HG03159 (cell line): ENCODE results near the gene CMBL.
"Not testable (repeated sequence)": the region's sequence is repeated elsewhere in the genome, so short reads cannot be mapped to it uniquely, and the experiment has no call there.

ENCODE experiments used
- ATAC-seq: cut with Tn5 transposase; IDR thresholded peaks from one replicate; pipeline ENCODE4 v1.9.1; 2021; ENCODE audit warnings: mild to moderate bottlenecking, moderate library complexity; ENCODE audit not compliant: unreplicated experiment

CMBL gene

DNA sequence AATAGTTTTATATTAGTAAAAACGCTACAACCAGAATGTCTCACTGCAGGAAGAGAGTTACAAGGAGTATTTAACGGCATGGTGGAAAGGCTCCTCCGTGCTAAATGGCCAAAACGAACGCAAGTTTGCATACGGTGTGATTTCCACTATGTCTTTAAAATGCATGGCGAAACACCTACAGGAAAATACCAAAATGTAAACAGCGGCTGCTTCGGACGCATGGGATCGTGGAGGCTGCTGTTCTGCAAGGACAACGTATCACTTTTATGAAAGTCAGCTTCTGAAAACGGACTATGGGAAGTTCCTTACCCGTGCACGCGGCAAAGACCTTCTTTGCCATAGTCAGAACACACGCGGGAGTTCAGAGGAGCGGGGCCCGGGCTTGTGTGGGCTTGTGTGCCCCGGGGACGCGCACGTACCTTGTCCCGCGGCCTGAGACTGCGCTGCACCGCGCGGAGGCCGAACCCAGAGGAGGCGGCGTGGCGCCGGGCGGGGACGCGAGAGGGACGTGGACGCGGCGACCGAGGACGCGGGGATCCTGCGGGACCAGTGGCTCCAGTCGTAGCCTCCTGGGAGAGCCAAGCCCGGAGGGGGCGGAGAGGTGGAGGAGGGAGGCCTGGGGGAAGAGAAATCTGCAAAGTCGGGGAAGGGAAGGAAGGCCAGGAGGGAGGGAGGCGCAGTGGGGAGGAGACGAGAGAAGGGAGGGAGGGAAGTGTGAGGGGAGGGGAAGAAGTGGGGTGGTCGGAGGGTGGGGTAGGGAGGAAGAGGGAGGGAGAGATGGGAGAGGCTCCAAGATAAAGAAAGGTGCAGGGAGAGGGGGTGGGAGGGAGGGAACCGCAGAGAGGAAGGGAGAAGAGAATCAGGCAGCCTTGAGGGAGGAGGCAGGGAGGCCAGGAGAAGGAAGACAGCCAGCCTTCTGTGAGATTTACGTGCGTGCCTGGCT lies at the start of gene CMBL:
TSS of gene CMBL (minus strand) at position 697 of the 943 bp plus-strand sequence. CDS start 17,140 bp downstream, outside the sequence.
- peak; percentile 77 for ATAC-seq

DNA sequence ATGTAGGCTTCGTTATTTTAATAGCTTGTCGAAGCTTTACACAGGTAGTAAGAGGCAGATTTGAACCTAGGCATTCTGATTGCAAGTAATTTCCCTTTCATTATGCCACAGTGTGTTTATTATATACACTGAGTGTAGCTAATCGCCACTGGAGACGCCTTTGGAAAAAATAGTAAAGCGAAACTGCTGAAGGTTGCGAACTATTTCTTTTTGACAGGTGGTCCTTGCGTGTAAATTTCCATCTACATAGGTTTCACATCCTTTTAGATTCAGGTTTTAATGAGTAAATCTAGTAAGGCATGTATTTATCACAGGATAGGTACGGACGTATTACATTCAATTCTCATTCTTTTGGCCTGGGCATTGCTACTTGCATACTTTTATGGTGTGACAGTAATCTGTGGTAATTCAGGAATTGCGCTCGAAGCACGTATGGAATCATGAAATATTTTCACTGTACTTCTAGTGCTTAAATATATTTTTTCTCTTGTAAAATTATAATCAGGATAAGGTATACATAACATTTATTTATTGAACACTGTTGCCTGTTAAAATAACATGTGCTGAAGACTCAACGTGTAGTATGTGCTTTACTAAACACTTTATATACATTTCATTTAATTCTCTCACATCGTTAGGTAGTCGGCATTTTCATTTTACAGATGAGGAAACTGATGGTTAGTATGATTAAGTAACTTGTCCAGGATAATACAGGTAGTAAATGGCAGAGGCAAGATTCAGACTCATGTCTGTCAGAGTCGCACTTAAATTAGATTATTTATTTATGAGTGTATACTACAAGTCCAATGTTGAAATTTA lies 47.6 kb upstream of the CMBL start:
- ATAC-seq = peak; percentile 27

DNA sequence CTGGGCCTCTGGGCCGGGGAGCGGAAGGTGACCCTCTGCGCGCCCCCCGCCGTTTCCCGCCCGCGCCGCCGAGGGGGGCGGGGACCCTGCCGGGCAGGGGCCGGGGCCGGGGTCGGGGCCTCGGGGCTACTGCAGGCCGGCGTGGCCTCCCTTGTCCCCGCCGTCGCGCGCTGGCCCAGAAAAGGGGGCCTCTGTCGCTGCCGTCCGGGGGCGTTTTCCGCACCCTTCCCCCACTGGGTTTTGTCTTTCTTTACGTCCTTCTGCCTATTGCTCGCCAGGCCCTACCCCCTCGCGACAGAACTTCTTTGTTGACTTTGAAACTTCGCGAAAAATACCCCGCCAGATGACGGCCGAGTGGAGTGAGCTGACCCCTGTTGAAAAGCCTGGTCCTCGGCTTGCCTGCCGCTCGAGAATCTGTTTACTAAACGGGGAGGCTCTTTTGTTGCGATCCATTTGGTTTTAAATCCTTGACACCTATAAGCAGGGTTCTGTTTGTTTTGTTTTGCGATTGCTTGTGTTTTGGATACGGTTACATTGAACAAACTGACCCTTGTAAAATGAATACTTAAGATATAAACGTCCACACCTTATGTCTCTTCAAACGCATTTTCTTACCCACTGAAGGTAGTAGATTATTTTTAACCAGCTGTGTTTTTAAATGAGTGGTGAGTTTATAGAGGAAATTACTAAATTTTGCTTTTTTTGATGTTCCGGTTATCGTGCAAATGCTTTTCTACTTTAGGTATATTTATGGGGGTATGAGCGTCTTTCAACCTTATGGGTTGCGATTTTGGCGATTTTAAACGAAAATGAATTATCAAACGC lies 46.6 kb upstream of the CMBL start:
- peak; percentile 14 for ATAC-seq

DNA sequence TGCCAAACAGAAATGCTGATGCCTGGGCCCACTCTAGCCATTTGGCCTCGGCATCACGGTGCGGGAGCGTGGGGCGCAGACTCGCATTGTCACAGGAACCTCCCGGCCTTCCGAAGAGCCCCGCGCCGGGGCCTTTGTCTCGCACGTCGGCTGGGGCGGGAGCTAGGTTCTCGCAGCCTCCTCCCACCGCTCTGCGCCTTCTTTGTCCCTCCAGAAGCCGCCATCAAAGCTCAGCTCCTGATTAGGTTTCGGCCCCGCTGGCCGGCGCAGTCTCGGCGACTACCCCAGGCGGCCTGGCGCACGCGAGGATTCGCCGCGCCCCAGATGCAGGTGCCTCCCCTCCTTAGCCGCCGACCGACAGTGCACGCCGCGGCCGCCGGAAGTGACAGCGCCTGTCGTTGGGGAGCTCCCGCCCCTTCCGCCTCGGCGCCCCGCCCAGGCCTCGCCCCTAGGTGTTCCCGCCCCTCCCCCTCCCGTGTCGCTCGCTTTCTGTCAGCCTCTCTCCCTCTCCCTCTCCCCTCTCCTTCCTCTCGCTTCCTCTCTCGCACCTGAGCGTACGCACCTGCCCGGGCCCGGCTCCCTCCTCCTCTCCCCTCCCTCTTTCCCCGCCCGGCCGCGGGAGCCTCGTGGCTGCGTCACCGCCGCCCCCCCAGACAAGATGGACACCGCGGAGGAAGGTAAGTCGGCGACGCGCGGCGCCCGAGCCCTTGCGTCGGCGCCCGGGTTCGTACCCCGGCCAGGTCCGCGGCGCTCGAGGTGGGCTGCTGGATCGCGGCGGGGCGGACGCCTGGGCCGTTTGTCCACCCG lies 45.7 kb upstream of the CMBL start, which contains the start of gene MARCHF6:
TSS of gene MARCHF6 (plus strand) at position 455 of the 807 bp plus-strand sequence. CDS start at position 659, 204 bp downstream.
- peak; percentile 81 for ATAC-seq

DNA sequence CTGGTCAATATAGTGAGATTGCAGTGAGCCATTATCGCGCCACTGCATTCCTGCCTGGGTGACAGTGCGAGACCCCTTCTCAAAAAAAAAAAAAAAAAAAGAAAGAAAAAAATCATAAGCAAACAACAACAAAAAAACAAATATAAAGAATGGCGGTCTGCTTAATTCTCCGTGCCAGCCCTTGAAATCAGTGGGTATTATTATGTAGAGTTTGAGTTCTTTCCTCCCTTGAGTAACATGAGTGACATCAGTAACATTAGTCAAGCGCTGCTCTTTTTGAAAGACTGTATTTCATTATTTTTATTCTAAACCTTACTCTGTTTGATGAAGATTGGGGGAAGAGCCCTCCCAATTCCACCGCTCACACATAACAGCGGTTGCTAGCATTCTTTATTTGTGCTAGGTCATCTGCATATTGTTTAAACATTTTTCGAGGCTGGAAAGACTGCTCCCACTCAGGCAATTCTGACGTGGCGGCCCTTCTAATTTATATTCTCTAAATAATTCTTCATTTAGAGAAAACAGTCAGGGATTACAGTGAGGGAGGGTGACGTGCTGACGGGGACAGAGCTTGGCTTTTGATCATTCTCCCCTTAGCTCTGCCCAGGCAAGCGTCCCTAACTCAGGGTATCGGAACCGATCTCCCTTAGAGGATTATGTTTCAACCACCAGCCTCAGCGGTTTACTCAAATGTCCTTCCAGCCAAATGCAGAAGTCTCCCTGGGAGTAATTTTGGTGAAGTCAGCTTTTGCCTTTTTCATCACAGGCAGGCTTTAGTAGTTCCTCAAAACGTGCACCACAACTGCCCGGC lies 44.9 kb upstream of the CMBL start:
- peak; percentile 19 for ATAC-seq

DNA sequence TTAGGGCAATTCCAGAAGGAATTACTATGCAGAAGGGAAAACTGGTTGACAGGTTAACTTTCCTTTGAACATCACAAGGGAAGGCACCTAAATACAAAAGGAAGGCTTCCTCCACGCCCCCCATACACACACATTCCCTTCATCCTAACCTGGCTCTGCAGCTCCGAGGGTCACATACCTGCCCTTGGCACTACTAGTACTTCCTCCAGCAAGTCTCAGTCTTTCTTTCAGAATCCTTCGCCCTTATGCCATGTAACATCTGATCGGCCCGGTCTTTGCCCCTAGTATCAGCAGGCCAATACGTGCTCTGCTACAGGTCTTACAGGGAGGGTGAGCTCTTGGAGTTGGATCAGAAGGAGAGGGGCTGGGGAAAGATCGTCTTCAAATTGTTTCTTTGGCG lies 44.2 kb upstream of the CMBL start:
- no peak for ATAC-seq

DNA sequence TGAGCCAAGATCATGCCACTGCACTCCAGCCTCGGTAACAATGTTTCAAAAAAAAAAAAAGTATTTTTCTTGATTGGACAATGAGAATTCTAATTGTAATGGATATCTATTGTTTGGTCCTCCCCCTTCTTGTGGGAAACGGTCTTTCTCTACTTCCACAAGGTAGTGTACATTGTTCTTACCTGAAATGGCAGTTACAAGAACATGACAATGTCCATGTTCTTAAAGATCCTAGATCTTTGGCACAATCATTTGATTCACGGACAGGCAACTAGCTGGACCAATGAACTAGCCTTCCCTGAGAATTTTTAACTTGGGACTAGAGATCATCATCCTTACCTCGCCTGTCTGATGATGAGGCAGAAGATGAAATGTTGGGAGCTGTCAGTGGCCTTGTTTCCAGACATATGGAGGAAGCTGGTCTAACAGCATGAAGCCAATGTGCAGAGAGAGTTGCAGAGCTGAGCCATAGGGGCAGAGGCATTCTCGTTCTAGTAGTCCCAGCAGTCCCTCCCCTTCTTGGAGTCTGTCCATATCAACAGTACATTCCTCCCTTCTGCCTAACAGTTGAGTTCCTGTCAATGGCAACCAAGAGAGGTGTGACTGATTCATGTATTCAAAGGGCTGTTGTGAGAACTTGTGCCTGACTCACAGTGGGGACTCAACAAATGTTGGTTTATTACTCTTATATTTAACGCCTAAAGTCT lies 43.6 kb upstream of the CMBL start:
- ATAC-seq = no peak

DNA sequence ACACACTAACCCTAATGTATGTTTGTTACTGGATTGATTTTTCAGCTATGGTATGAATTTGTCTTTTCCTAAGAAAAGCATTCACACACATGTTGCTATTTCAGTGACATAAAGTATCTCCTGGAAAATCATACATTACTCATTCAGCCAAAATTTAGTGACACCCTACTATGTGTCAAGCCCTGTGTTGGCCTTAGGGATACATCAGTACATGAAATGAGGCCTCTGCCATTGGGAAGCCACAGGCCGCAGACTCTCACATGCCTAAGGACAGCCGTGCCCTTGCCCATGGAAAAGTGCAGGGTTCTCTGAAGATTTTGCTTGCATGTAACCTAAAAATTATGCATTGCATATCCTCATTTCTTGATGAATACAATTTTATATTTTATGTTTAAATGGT lies 40.6 kb upstream of the CMBL start:
- ATAC-seq = no peak

DNA sequence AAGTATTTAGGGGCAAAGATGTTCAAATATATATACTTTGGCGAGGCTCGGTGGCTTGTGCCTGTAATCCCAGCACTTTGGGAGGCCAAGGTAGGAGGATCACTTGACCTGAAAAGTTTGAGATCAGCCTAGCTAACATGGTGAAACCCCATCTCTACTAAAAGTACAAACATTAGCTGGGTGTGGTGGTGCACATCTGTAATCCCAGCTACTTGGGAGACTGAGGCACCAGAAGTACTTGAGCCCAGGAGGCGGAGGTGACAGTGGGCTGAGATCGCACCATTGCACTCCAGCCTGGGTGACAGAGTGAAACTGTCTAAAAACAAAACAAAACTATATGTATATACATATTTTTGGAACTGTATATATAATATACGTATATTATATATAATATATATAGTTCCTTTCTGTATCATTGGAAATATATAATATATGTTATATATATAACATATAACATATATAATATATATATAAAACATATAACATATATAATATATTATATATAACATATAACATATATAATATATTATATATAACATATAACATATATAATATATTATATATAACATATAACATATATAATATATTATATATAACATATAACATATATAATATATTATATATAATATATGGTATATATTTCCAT lies 36.9 kb upstream of the CMBL start:
- not testable (repeated sequence) for ATAC-seq

DNA sequence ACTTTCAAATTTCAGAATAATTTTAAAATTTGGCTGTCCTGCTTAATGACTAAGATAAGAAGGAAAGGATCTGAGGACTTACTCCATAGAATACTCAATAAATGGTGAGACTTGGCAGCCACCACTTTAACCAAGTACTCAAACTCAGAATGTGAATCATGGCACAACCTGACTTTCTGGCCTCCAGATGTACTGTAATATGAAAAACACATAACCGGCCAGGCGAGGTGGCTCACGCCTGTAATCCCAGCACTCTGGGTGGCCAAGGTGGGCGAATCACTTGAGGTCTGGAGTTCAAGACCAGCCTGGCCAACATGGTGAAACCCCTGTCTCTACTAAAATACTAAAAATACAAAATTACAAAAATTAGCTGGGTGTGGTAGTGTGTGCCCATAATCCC lies 35.8 kb upstream of the CMBL start:
- ATAC-seq = no peak

DNA sequence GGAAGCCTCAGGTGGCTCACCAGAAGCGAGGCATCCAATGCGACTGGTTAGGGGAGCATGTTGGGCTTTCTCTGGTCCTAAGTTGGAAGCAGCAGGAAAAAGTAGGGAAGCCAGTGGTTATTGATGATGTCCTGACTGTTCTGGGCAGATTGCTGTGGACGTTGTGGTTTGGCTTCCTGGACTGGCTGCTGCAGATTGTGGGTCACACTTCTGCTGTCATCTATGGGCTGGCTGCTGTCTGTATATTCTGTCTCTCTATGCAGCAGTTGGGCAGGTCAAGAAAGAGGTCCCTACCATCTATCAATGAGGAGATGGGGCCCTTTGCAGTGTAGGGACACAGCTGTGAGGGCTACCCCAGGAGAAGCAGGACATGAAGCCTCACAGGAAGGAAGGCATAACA lies 32.3 kb upstream of the CMBL start:
- no peak for ATAC-seq

DNA sequence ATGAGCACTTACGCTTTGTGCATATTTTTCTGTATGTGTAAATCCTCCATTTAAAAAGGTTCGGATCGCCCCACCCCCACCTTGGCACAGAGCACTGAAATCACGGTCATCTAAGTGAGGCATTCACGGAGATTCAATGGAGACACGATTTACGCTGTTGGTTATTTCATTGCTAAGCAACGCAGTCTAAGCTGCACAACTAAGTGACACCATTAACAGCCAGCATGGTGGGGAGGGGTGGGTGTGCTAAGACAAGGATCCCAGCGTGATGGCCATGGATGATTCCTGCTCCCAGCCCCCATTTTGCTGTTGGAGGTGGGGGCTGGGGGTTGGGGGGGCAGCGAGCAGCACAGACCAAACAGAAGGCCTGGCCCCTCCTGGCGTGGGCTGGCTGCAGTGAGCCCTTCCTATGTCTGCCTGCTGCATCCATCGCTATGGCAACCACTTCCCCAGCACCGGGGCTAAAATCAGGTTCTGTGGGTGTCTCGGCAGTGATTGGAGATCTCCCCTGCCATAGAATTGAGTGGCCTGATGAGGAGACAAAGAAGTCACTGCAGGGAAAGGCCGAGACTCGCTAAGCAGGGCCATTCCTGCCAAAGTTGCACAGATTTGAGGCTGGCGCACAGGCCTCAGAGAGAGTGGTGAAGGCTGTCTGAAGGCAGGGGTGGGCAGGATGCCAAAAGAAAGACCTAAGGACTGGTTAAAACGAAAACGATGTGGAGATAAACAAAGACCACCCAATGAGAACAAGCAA lies 31.5 kb upstream of the CMBL start:
- no peak for ATAC-seq

DNA sequence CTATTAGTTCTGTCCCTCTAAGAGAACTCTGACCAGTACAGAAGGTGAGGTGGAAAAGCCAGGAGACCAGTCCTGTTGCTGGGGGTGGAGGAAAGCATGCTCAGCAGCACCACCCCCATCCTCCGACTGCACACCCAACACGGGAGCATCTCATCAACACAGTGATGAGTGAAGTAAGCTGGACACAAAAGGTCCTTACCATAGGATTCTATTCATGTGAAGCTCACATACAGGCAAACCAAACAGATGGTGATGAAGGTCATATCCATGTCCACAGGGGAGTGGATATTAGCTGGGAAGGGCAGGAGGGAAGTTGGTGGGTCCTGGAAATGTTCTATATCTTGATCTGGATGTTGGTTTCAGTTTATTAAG lies 31.0 kb upstream of the CMBL start:
- ATAC-seq = no peak

DNA sequence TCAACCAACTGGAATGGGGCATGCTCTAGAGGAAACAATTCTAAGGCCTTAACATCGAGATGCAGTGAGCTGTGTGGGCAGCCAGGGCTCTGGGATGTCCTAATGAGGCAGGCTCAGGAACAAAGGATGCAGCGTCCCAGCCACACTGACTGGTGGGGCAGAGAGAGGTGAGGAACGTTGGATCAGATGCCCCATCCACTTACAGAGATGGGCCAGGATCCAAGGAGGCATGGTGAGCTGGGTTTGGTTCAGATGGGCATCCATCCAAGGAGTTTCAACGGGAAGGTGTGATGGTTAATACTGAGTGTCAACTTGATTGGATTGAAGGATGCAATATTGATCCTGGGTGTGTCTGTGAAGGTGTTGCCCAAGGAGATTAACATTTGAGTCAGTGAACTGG lies 30.3 kb upstream of the CMBL start:
- ATAC-seq = no peak

DNA sequence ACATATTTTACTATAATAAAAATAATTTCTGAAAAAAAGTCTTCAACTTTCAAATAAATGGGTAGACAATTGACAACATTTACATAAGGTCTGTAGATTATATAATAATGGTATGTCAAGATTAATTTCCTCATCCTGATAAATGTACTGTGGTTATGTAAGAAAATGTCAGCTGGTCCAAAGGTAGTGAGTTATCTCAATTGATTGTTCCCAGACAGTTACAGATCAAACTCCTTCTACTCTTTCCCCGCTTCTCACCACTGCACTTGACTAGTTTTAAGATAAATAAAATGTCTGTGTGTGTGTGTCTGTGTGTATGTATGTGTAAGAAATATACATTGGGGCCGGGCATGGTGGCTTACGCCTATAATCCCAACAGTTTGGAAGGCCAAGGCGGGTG lies 29.4 kb upstream of the CMBL start:
- ATAC-seq = no peak

DNA sequence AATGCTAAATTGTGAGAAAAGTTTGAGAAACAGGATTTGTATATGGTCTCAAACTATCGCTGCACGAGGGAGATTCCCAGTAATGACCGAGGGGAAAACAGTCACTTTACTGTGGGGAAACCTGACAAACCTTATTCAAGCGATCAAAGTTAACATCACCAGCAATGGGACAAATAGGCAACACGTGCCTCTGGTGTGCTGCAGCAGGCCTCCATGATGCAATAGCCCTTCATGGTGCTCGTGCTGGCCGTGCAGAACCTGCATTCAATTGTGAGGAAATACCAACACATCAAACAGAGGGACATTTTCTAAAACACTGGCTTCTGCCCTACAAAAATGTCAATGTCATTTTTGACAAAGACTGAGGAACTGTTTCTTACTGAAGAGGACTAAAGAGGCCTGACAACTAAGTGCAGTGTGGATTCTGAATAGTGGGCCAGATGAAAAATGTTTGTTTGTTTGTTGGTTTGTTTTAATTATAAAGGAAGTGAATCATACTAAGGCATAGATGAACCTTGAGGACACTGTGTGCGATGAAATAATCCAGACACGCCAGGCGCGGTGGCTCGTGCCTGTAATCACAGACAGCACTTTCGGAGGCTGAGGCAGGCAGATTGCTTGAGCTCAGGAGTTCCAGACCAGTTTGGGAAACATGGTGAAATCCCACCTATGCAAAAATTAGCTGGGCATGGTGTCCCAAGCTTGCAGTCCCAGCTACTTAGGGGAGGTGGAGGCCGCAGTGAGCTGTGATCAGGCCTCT lies 28.2 kb upstream of the CMBL start:
- no peak for ATAC-seq

DNA sequence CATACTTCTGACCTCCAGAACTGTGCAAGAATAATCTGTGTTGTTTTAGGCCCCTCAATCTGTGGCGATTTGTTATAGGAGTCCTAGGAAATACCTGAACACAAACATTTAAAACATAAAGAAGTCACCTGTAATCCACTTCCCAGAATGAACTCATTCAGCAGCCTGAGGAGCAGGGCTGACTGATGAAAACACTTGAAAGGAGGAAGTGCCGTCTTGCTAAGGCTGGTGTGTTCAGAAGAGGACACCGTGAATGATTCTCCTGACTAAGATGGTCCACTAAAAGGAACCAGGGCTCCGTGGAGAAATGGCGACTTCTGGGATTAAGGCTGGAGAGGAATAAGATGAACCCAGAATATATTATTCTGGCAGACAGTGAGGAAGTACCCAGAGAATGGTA lies 27.1 kb upstream of the CMBL start:
- no peak for ATAC-seq
